Left ventricle myocardium inferior (tissue), 1 donor: ENCODE measurements around the gene THSD7B. TPM values are rescaled to one million over a fixed set of nuclear protein-coding genes. Genes with fewer than 3 reads are reported as not detected.

Experiments used
- DNase-seq: peaks from one replicate; pipeline ENCODE4 v3.0.0-alpha.2; 2020
- H3K27ac ChIP-seq: fragments of 200-600 bp; replicated peaks from 2 replicates; pipeline ENCODE4 v1.8.0; 2021
- H3K27me3 ChIP-seq: fragments of 200-600 bp; 2 replicates; pipeline ENCODE4 v1.8.0; 2021; ENCODE audit warnings: low read depth
- H3K36me3 ChIP-seq: fragments of 200-600 bp; 2 replicates; pipeline ENCODE4 v1.8.0; 2021
- H3K4me1 ChIP-seq: fragments of 200-600 bp; 2 replicates; pipeline ENCODE4 v1.8.0; 2021
- H3K4me3 ChIP-seq: fragments of 200-600 bp; 2 replicates; pipeline ENCODE4 v1.8.0; 2021; ENCODE audit warnings: mild to moderate bottlenecking, moderate library complexity
- H3K9me3 ChIP-seq: fragments of 200-600 bp; replicated peaks from 2 replicates; pipeline ENCODE4 v1.8.0; 2021
- intact Hi-C: fragments of 100-400 bp; cut with micrococcal nuclease; formaldehyde crosslinking; loops from one replicate; pipeline ENCODE4 v1.11.0; 2022
- total RNA-seq: library from RNA; stranded (reverse); fragmentation: NEBNext Ultra II Directional; extraction: Animal tissue kit (Norgen Biotek cat#: 25700); gene quantifications from one replicate; pipeline ENCODE4 v1.2.1, GENCODE V29; 2021
- TF ChIP-seq, protein P1 (sequence below): fragments of 200-600 bp; IDR thresholded peaks from 2 replicates; pipeline ENCODE4 v1.8.0; 2021; ENCODE audit warnings: antibody characterized with exemption, mild to moderate bottlenecking, borderline replicate concordance
- donor health status: DM: no; HTN: yes; CAD: no; lungs with severe emphysema.

The THSD7B gene
- total RNA-seq, 1 donor from 2014 or later: 0.22 TPM

DNA sequence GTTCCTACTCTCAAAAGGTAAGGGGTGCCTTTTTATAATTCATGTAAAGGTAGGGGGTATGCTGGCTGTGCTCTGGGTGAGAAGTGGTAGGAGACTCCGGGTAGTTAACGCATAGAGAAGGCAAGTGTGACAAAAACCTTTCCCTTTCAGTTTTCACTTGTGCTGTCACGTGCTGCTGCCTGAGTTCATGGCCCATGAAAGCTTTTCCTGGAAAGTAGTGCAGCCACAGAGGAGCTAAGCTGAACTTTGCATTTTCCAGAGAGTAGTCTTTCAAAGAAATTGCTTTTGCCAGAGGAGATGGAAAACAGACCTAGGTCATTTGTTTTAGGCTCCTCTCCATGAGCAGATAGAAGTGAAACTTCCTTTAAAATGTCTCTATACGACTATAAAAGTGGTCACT, 44.7 kb downstream of the THSD7B start:
- no peaks in the 10 kb centered on the region for H3K27me3 ChIP-seq
- no peak overlapping the region for H3K4me3 ChIP-seq
- no peak for DNase-seq
- H3K36me3 ChIP-seq: no peaks in the 10 kb centered on the region
- H3K9me3 ChIP-seq: peaks cover 13% of the 10 kb centered on the region
- TF ChIP-seq, protein P1, sequence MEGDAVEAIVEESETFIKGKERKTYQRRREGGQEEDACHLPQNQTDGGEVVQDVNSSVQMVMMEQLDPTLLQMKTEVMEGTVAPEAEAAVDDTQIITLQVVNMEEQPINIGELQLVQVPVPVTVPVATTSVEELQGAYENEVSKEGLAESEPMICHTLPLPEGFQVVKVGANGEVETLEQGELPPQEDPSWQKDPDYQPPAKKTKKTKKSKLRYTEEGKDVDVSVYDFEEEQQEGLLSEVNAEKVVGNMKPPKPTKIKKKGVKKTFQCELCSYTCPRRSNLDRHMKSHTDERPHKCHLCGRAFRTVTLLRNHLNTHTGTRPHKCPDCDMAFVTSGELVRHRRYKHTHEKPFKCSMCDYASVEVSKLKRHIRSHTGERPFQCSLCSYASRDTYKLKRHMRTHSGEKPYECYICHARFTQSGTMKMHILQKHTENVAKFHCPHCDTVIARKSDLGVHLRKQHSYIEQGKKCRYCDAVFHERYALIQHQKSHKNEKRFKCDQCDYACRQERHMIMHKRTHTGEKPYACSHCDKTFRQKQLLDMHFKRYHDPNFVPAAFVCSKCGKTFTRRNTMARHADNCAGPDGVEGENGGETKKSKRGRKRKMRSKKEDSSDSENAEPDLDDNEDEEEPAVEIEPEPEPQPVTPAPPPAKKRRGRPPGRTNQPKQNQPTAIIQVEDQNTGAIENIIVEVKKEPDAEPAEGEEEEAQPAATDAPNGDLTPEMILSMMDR: no peak
- H3K27ac ChIP-seq: no peak overlapping the region
- no peaks in the 10 kb centered on the region for H3K4me1 ChIP-seq
- intact Hi-C loops: no loop called here

DNA sequence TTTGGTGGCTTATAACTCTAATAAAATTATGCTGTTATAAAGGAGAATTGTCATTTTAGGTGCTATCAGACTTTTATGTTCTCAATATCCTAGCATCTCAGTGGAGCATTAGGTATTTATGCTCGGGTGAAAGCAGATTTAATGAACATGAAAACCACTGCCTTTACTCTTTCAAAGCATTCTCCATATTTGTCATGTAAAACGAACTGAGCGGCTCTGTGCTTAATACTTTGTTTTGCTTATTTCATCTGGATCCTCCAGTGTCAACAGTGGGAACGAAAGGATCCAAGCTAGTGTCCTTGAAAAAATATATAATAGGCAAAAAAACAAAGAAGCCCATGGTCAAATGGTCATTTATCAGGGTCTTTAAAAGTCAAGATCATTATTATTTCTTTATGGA, 53.5 kb downstream of the THSD7B start:
- no peak for DNase-seq
- Histone ChIP-seq H3K4me1 (no peaks in the 10 kb centered on the region), H3K27ac (no peak overlapping the region), H3K9me3 (no peaks in the 10 kb centered on the region), H3K4me3 (no peak overlapping the region), H3K36me3 (no peaks in the 10 kb centered on the region), H3K27me3 (no peaks in the 10 kb centered on the region)
- TF ChIP-seq, protein P1: no peak
- intact Hi-C loops: no loop called here

DNA sequence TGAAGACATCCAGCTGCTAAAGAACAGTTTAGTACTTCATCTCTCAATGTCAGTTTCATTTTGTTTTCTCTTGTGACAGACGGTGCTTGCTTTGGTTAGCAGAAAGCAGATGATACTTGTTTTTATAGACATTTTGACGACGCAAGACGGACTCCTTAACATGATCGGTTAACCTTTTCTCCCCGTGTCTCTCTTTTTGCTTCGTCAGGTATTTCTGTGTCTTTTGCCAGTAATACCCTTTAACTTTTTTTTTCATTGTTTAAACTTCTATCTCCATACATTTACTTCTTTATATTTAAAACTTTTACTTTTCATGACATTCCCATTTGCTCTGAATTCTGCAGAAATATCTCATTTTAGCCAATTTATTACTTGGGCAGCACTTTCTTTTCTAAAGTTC, 57.9 kb downstream of the THSD7B start:
- H3K36me3 ChIP-seq: no peaks in the 10 kb centered on the region
- DNase-seq: no peak
- H3K4me1 ChIP-seq: no peaks in the 10 kb centered on the region
- TF ChIP-seq, protein P1: no peak
- no peaks in the 10 kb centered on the region for H3K27me3 ChIP-seq
- H3K9me3 ChIP-seq: no peaks in the 10 kb centered on the region
- no peak overlapping the region for H3K4me3 ChIP-seq
- intact Hi-C loops: no loop called here
- no peak overlapping the region for H3K27ac ChIP-seq

DNA sequence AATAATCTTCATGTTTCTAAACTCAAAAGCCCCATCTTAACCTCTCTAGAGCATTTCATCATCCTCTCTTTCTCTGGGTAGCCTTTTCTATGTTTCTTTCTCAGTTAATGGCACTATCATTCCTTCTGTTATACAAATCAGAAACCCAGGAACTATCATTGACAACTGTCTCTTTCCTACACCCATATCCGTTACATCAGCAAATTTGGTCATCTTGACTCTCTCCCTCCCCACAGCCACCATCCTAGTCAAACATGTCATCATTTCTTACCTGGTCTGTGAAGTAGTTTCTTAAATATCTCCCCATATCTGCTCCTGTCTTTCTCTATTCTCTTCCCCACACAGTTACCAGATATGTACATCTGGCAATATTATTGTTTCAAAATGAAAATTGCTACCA, 62.8 kb downstream of the THSD7B start:
- intact Hi-C loops: no loop called here
- Histone ChIP-seq H3K4me1 (no peaks in the 10 kb centered on the region), H3K4me3 (no peak overlapping the region), H3K9me3 (no peaks in the 10 kb centered on the region), H3K27me3 (no peaks in the 10 kb centered on the region), H3K36me3 (no peaks in the 10 kb centered on the region), H3K27ac (no peak overlapping the region)
- TF ChIP-seq, protein P1: no peak
- no peak for DNase-seq

DNA sequence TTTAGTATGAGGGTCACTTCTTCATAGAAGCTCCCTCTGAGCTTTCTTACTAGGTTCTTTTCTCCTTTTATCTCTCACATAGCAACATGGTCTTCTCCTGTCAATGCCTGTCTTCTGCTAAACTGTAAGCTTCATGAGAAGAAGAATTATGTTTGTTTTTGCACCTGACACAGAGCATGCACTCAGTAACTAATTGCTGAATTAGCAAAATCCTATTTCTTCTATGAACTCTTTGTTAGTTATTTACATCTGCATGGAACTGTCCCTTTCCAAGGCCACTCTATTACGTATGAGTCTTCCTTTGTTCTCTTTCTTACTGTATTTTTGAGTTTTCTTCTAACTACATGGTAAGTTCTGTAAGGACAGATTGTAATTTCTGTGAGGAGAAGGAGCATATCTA, 63.4 kb downstream of the THSD7B start:
- Histone ChIP-seq H3K4me1 (no peaks in the 10 kb centered on the region), H3K27me3 (no peaks in the 10 kb centered on the region), H3K36me3 (no peaks in the 10 kb centered on the region), H3K9me3 (no peaks in the 10 kb centered on the region), H3K4me3 (no peak overlapping the region), H3K27ac (no peak overlapping the region)
- intact Hi-C loops: no loop called here
- TF ChIP-seq, protein P1: no peak
- no peak for DNase-seq

DNA sequence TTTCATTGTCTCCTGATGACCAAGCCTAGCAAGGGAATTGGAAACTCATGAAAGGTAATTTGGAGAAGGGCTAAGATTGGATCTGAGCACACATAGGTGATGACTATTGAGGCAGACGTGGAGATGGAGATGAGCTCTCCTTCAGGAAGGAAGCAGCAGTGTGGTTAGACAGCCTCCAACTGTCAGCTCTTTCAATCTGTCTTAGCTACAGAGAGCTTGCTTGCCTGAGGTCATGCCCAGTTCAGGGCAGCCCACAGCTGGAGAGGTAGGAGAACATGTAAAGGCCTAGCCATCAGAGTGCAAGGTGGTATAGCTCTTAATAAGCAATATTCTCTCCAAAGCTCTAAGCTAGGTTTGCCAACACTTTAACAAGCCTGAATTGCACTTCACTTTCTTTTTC, 79.2 kb downstream of the THSD7B start:
- no peak overlapping the region for H3K27ac ChIP-seq
- no peak overlapping the region for H3K4me3 ChIP-seq
- peaks cover 8% of the 10 kb centered on the region for H3K27me3 ChIP-seq
- intact Hi-C loops: no loop called here
- H3K4me1 ChIP-seq: no peaks in the 10 kb centered on the region
- no peaks in the 10 kb centered on the region for H3K36me3 ChIP-seq
- DNase-seq: no peak
- TF ChIP-seq, protein P1: no peak
- H3K9me3 ChIP-seq: no peaks in the 10 kb centered on the region
